Prostate gland (tissue), 2 donors: ENCODE results near the gene SLIT3.

Source experiments
- POLR2A ChIP-seq: fragments of 450-650 bp; IDR thresholded peaks from one replicate; pipeline ENCODE4 v1.6.1; 2016; ENCODE audit warnings: antibody characterized with exemption, mild to moderate bottlenecking
- POLR2AphosphoS5 ChIP-seq: sonication (generic); formaldehyde crosslinking; IDR thresholded peaks from one replicate; pipeline ENCODE4 v1.6.1; 2017; ENCODE audit warnings: antibody characterized with exemption
- TF ChIP-seq, protein P1 (sequence below), 4 experiments: fragments of 200-600 bp in 2 of 4; fragments of 450-650 bp in 2 of 4; sonication (generic) in 2 of 4; IDR thresholded peaks; 1 replicate in 3 of 4; 2 replicates in 1 of 4; pipeline ENCODE4 v1.5.1; 2016 to 2019; ENCODE audit warnings: antibody characterized with exemption in 4 of 4, mild to moderate bottlenecking in 2 of 4, moderate library complexity in 2 of 4

DNA sequence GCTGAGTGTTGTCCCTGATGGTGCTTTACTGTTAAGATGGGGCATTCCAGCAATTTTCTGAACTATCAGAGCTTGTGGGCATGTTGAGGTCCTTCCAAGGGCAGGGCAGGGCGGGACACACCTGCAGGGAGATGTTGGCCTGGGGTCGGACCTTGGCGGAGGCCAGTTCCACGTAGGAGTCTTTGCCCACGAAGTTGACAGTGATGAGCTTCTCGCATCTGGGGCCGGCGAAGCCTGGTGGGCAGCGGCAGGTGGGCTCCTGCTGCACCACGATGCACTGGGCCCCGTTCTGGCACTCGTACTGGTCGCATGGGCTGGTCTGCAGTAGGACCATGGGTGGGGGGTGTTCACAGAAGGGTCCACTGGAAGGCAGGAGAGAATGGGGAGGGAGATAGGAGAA lies 615.4 kb downstream of the SLIT3 start:
- TF ChIP-seq, protein P1, sequence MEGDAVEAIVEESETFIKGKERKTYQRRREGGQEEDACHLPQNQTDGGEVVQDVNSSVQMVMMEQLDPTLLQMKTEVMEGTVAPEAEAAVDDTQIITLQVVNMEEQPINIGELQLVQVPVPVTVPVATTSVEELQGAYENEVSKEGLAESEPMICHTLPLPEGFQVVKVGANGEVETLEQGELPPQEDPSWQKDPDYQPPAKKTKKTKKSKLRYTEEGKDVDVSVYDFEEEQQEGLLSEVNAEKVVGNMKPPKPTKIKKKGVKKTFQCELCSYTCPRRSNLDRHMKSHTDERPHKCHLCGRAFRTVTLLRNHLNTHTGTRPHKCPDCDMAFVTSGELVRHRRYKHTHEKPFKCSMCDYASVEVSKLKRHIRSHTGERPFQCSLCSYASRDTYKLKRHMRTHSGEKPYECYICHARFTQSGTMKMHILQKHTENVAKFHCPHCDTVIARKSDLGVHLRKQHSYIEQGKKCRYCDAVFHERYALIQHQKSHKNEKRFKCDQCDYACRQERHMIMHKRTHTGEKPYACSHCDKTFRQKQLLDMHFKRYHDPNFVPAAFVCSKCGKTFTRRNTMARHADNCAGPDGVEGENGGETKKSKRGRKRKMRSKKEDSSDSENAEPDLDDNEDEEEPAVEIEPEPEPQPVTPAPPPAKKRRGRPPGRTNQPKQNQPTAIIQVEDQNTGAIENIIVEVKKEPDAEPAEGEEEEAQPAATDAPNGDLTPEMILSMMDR (IDR thresholded peaks at IDR 0.05), result no peak
- TF ChIP-seq POLR2A (no peak), POLR2AphosphoS5 (no peak)
